ENCODE measurements around the gene C1QTNF6.

The C1QTNF6 gene

GRCh38 chr22:37147186-37147990 is 40.7 kb downstream of the C1QTNF6 start:
- peaks cover 0 to 15% (median 8%) of the 10 kb centered on the region in 4 experiments for H3K4me1 ChIP-seq (ENCODE audit: control extremely low read depth in 1 of 4, control insufficient read depth in 4 of 4, insufficient read depth in 4 of 4, low read length in 3 of 4)
- ChIA-PET POLR2A (no interaction called here), CTCF (no interaction called here)
- peaks cover 0 to 4% (median 2%) of the 10 kb centered on the region in 5 experiments for H3K27me3 ChIP-seq (replicated peaks in 2 of 5; ENCODE audit: control insufficient read depth in 4 of 5, insufficient read depth in 5 of 5, low read length in 4 of 5)
- peaks cover 0 to 2% (median 0%) of the 10 kb centered on the region in 5 experiments for H3K9me3 ChIP-seq (ENCODE audit: control extremely low read depth in 1 of 5, control insufficient read depth in 4 of 5, insufficient read depth in 2 of 5, low read depth in 1 of 5, low read length in 4 of 5)
- no peak overlapping the region for H3K4me3 ChIP-seq (ENCODE audit: control insufficient read depth in 1 of 7, extremely low read depth in 1 of 7, insufficient read depth in 4 of 7, low read depth in 2 of 7, low read length in 6 of 7)
- no peak for DNase-seq
- 93% methylated on average over 11 of the region's 12 CpGs for WGBS (ENCODE audit: insufficient coverage)
- H3K36me3 ChIP-seq (ENCODE audit: control insufficient read depth in 4 of 4, insufficient read depth in 4 of 4, low read length in 3 of 4): no peaks in the 10 kb centered on the region
- H3K27ac ChIP-seq (ENCODE audit: insufficient read depth in 1 of 2, low read depth in 1 of 2, low read length in 2 of 2, poor library complexity in 1 of 2, severe bottlenecking in 2 of 2): no peak overlapping the region

- DNase-seq: no peak
- H3K36me3 ChIP-seq (ENCODE audit: control insufficient read depth in 4 of 4, insufficient read depth in 4 of 4, low read length in 3 of 4): no peaks in the 10 kb centered on the region
- no peak overlapping the region for H3K27ac ChIP-seq (ENCODE audit: insufficient read depth in 1 of 2, low read depth in 1 of 2, low read length in 2 of 2, poor library complexity in 1 of 2, severe bottlenecking in 2 of 2)
- WGBS (ENCODE audit: insufficient coverage): 93% methylated on average over 11 of the region's 16 CpGs
- peaks cover 0 to under 1% (median 0%) of the 10 kb centered on the region in 5 experiments for H3K9me3 ChIP-seq (ENCODE audit: control extremely low read depth in 1 of 5, control insufficient read depth in 4 of 5, insufficient read depth in 2 of 5, low read depth in 1 of 5, low read length in 4 of 5)
- ChIA-PET POLR2A (no interaction called here), CTCF (interaction anchor here (2.1 kb wide), 1 partner anchor 55 kb away, joined by 4 read pairs; no protein-coding TSS in a partner anchor)
- peaks cover 0 to 15% (median 8%) of the 10 kb centered on the region in 4 experiments for H3K4me1 ChIP-seq (ENCODE audit: control extremely low read depth in 1 of 4, control insufficient read depth in 4 of 4, insufficient read depth in 4 of 4, low read length in 3 of 4)
- peaks cover 0 to 4% (median 2%) of the 10 kb centered on the region in 5 experiments for H3K27me3 ChIP-seq (replicated peaks in 2 of 5; ENCODE audit: control insufficient read depth in 4 of 5, insufficient read depth in 5 of 5, low read length in 4 of 5)
- no peak overlapping the region for H3K4me3 ChIP-seq (ENCODE audit: control insufficient read depth in 1 of 7, extremely low read depth in 1 of 7, insufficient read depth in 4 of 7, low read depth in 2 of 7, low read length in 6 of 7)
Observed at GRCh38 chr22:37146507-37147180, 41.4 kb downstream of the C1QTNF6 start.

GRCh38 chr22:37146051-37146385 is 42.0 kb downstream of the C1QTNF6 start:
- DNase-seq: no peak
- ChIA-PET CTCF (interaction anchor here (1.3 to 2.1 kb wide), 3 partner anchors 28 to 101 kb away, joined by 3 to 4 read pairs (median 3); no protein-coding TSS in a partner anchor), POLR2A (no interaction called here)
- no peak overlapping the region for H3K4me3 ChIP-seq (ENCODE audit: control insufficient read depth in 1 of 7, extremely low read depth in 1 of 7, insufficient read depth in 4 of 7, low read depth in 2 of 7, low read length in 6 of 7)
- no peaks in the 10 kb centered on the region for H3K36me3 ChIP-seq (ENCODE audit: control insufficient read depth in 4 of 4, insufficient read depth in 4 of 4, low read length in 3 of 4)
- H3K27ac ChIP-seq (ENCODE audit: insufficient read depth in 1 of 2, low read depth in 1 of 2, low read length in 2 of 2, poor library complexity in 1 of 2, severe bottlenecking in 2 of 2): no peak overlapping the region
- peaks cover 0 to 4% (median 2%) of the 10 kb centered on the region in 5 experiments for H3K27me3 ChIP-seq (replicated peaks in 2 of 5; ENCODE audit: control insufficient read depth in 4 of 5, insufficient read depth in 5 of 5, low read length in 4 of 5)
- 86% methylated on average over 6 of the region's 6 CpGs for WGBS (ENCODE audit: insufficient coverage)
- H3K4me1 ChIP-seq (ENCODE audit: control extremely low read depth in 1 of 4, control insufficient read depth in 4 of 4, insufficient read depth in 4 of 4, low read length in 3 of 4): peaks cover 0 to 15% (median 8%) of the 10 kb centered on the region in 4 experiments
- no peaks in the 10 kb centered on the region for H3K9me3 ChIP-seq (ENCODE audit: control extremely low read depth in 1 of 5, control insufficient read depth in 4 of 5, insufficient read depth in 2 of 5, low read depth in 1 of 5, low read length in 4 of 5)

- Histone ChIP-seq H3K9me3 (ENCODE audit: control extremely low read depth in 1 of 5, control insufficient read depth in 4 of 5, insufficient read depth in 2 of 5, low read depth in 1 of 5, low read length in 4 of 5) (no peaks in the 10 kb centered on the region), H3K27me3 (replicated peaks in 2 of 5; ENCODE audit: control insufficient read depth in 4 of 5, insufficient read depth in 5 of 5, low read length in 4 of 5) (peaks cover 0 to 4% (median 2%) of the 10 kb centered on the region in 5 experiments), H3K4me1 (ENCODE audit: control extremely low read depth in 1 of 4, control insufficient read depth in 4 of 4, insufficient read depth in 4 of 4, low read length in 3 of 4) (peaks cover 0 to 15% (median 8%) of the 10 kb centered on the region in 4 experiments), H3K27ac (ENCODE audit: insufficient read depth in 1 of 2, low read depth in 1 of 2, low read length in 2 of 2, poor library complexity in 1 of 2, severe bottlenecking in 2 of 2) (no peak overlapping the region), H3K4me3 (ENCODE audit: control insufficient read depth in 1 of 7, extremely low read depth in 1 of 7, insufficient read depth in 4 of 7, low read depth in 2 of 7, low read length in 6 of 7) (no peak overlapping the region), H3K36me3 (ENCODE audit: control insufficient read depth in 4 of 4, insufficient read depth in 4 of 4, low read length in 3 of 4) (no peaks in the 10 kb centered on the region)
- WGBS (ENCODE audit: insufficient coverage): 62% methylated on average over 16 of the region's 17 CpGs
- DNase-seq: no peak
- POLR2A ChIA-PET: no interaction called here
- CTCF ChIA-PET: interaction anchor here (1.3 to 2.1 kb wide), 3 partner anchors 29 to 100 kb away, joined by 3 to 4 read pairs (median 3); no protein-coding TSS in a partner anchor
Observed at GRCh38 chr22:37145180-37146050, 42.6 kb downstream of the C1QTNF6 start.

GRCh38 chr22:37144180-37144554 is 43.9 kb downstream of the C1QTNF6 start:
- Histone ChIP-seq H3K9me3 (ENCODE audit: control extremely low read depth in 1 of 5, control insufficient read depth in 4 of 5, insufficient read depth in 2 of 5, low read depth in 1 of 5, low read length in 4 of 5) (no peaks in the 10 kb centered on the region), H3K4me3 (ENCODE audit: control insufficient read depth in 1 of 7, extremely low read depth in 1 of 7, insufficient read depth in 4 of 7, low read depth in 2 of 7, low read length in 6 of 7) (no peak overlapping the region), H3K27ac (ENCODE audit: insufficient read depth in 1 of 2, low read depth in 1 of 2, low read length in 2 of 2, poor library complexity in 1 of 2, severe bottlenecking in 2 of 2) (no peak overlapping the region), H3K27me3 (replicated peaks in 2 of 5; ENCODE audit: control insufficient read depth in 4 of 5, insufficient read depth in 5 of 5, low read length in 4 of 5) (peaks cover 0 to 4% (median 2%) of the 10 kb centered on the region in 5 experiments), H3K36me3 (ENCODE audit: control insufficient read depth in 4 of 4, insufficient read depth in 4 of 4, low read length in 3 of 4) (no peaks in the 10 kb centered on the region), H3K4me1 (ENCODE audit: control extremely low read depth in 1 of 4, control insufficient read depth in 4 of 4, insufficient read depth in 4 of 4, low read length in 3 of 4) (peaks cover 0 to 5% (median 0%) of the 10 kb centered on the region in 4 experiments)
- POLR2A ChIA-PET: no interaction called here
- WGBS (ENCODE audit: insufficient coverage): 100% methylated on average over 4 of the region's 10 CpGs
- CTCF ChIA-PET: interaction anchor here (2.1 kb wide), 1 partner anchor 57 kb away, joined by 4 read pairs; no protein-coding TSS in a partner anchor
- no peak for DNase-seq

- Histone ChIP-seq H3K27me3 (replicated peaks in 2 of 5; ENCODE audit: control insufficient read depth in 4 of 5, insufficient read depth in 5 of 5, low read length in 4 of 5) (peaks cover 0 to 4% (median 2%) of the 10 kb centered on the region in 5 experiments), H3K9me3 (ENCODE audit: control extremely low read depth in 1 of 5, control insufficient read depth in 4 of 5, insufficient read depth in 2 of 5, low read depth in 1 of 5, low read length in 4 of 5) (no peaks in the 10 kb centered on the region), H3K27ac (ENCODE audit: insufficient read depth in 1 of 2, low read depth in 1 of 2, low read length in 2 of 2, poor library complexity in 1 of 2, severe bottlenecking in 2 of 2) (no peak overlapping the region), H3K4me1 (ENCODE audit: control extremely low read depth in 1 of 4, control insufficient read depth in 4 of 4, insufficient read depth in 4 of 4, low read length in 3 of 4) (peaks cover 0 to 3% (median 0%) of the 10 kb centered on the region in 4 experiments), H3K4me3 (ENCODE audit: control insufficient read depth in 1 of 7, extremely low read depth in 1 of 7, insufficient read depth in 4 of 7, low read depth in 2 of 7, low read length in 6 of 7) (no peak overlapping the region), H3K36me3 (ENCODE audit: control insufficient read depth in 4 of 4, insufficient read depth in 4 of 4, low read length in 3 of 4) (no peaks in the 10 kb centered on the region)
- WGBS (ENCODE audit: insufficient coverage): 94% methylated on average over 6 of the region's 6 CpGs
- ChIA-PET CTCF (interaction anchor here (1.0 to 1.6 kb wide), 3 partner anchors 18 to 20 kb away, joined by 3 to 6 read pairs (median 4); no protein-coding TSS in a partner anchor), POLR2A (interaction anchor here (1.0 kb wide), 1 partner anchor 28 kb away, joined by 3 read pairs; no protein-coding TSS in a partner anchor)
- no peak for DNase-seq
Observed at GRCh38 chr22:37141971-37142370, 46.1 kb downstream of the C1QTNF6 start.

Measured in common myeloid progenitor, CD34-positive (primary cell).